ENCODE data around the gene UBTD2. TPM values are rescaled to one million over a fixed set of nuclear protein-coding genes. Genes with fewer than 3 reads are reported as not detected.

UBTD2 gene
- total RNA-seq, 1 donor from 2014 or later, result 30.1 TPM

DNA sequence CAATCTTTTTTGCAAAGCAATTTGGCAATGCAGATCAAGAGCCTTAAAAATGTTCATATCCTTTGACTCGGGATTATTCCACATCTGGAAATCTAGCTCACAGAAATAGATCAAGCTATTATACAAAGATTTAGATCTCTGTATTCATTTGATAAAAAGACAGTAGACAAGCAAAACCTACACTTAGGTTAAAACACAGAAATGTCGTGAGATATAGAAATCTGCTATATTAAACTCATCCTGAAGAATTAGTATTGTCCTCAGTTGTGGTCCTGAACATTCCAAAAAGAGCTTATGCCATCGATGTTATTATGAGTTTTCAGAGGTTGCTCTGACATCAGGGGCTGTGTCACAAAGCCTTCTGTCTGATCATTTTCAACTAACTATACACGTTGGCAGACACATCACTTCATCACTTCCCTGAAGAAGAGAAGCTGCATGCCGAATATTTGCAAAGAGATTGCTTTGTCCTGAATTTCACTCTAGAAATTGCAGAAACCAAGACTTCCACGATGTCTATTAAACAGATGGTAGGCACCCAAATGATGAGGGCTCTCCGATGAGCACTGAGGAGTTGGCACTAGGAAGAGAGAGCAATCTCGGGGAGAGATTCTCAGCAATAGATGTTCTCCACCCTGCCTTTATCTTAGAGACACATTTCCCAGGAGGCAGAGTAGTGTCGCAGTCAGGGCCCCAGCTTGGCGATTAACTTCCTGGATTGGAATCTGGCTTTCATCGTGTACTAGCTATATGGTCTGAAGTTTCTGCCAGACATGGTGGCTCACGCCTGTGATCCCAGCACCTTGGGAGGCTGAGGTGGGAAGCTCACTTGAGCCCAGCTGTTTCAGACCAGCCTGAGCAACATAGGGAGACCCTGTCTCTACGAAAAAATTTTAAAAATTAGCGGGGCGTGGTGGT, 1.9 kb upstream of the UBTD2 start:
- TF ChIP-seq, protein P1, sequence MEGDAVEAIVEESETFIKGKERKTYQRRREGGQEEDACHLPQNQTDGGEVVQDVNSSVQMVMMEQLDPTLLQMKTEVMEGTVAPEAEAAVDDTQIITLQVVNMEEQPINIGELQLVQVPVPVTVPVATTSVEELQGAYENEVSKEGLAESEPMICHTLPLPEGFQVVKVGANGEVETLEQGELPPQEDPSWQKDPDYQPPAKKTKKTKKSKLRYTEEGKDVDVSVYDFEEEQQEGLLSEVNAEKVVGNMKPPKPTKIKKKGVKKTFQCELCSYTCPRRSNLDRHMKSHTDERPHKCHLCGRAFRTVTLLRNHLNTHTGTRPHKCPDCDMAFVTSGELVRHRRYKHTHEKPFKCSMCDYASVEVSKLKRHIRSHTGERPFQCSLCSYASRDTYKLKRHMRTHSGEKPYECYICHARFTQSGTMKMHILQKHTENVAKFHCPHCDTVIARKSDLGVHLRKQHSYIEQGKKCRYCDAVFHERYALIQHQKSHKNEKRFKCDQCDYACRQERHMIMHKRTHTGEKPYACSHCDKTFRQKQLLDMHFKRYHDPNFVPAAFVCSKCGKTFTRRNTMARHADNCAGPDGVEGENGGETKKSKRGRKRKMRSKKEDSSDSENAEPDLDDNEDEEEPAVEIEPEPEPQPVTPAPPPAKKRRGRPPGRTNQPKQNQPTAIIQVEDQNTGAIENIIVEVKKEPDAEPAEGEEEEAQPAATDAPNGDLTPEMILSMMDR (IDR thresholded peaks at IDR 0.05; ENCODE audit: insufficient read depth, low read length, poor library complexity, severe bottlenecking), result no peak
- no peaks in the 10 kb centered on the region for H3K36me3 ChIP-seq (ENCODE audit: control insufficient read depth, insufficient read depth, low read length)
- no peak overlapping the region for H3K4me3 ChIP-seq (ENCODE audit: low read depth, low read length)
- no peak for DNase-seq (ENCODE audit: low read depth)
- H3K27me3 ChIP-seq (ENCODE audit: control insufficient read depth, insufficient read depth, low read length), result no peaks in the 10 kb centered on the region

DNA sequence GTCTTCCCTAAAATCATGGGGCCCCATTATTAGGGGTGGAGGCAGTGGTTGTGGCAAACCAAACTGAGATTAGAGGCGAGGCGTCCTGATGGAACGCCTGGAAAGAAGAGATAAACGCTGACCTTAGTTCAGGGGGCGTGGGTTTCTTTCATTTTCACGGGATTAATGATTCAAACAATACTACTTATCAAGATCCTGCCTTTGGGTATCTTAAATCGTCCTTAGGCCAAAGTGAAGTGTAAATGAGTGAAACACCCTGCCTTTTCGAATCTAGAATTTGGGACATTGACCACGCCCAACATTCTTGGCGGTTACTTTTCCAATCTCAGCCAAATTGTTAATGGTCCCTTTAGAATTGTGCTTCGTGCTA, 1.0 kb upstream of the UBTD2 start:
- TF ChIP-seq, protein P1 (IDR thresholded peaks at IDR 0.05; ENCODE audit: insufficient read depth, low read length, poor library complexity, severe bottlenecking), result no peak
- H3K36me3 ChIP-seq (ENCODE audit: control insufficient read depth, insufficient read depth, low read length), result no peaks in the 10 kb centered on the region
- peak overlapping the region; percentile 50 for H3K4me3 ChIP-seq (ENCODE audit: low read depth, low read length)
- no peak for DNase-seq (ENCODE audit: low read depth)
- H3K27me3 ChIP-seq (ENCODE audit: control insufficient read depth, insufficient read depth, low read length), result no peaks in the 10 kb centered on the region

DNA sequence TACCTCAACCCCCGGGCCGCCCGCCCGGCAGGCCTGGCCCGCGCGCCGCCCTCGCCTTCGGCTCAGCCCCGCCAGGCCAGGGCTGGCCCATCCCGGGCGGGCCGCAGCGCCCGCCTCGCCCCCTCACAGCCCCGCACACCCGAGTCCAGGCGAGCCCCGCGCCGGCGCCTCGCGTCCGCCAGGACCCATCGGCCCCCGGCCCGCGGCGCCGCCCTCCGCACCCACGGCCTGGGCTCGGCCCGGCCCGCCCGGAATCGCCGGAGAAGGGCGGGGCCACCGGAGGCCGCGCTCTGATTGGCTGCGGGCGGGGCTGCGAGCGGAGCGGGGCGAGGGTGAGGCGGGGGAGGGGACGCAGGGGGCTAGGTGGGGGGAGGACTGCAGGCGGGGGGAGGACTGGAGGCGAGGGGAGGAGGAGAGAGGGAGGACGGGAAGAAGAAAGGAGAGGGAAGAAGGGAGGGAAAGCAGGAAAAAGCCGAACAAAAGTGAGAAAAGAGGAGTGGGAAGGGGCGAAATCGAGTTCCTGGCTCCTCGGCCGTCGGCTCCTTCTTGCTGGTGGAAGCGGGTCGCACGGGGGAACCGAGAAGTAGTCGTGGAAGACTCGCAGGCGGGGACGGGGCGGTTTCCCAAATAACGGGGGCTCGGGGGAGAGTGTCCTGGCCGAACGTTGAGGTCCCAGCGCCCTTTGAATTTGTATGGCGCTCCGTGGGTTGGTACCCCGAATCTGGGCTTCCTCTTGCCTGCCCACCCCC, 472 bp upstream of the UBTD2 start:
- no peaks in the 10 kb centered on the region for H3K36me3 ChIP-seq (ENCODE audit: control insufficient read depth, insufficient read depth, low read length)
- peak overlapping the region; percentile 50 for H3K4me3 ChIP-seq (ENCODE audit: low read depth, low read length)
- TF ChIP-seq, protein P1 (IDR thresholded peaks at IDR 0.05; ENCODE audit: insufficient read depth, low read length, poor library complexity, severe bottlenecking), result no peak
- DNase-seq (ENCODE audit: low read depth), result no peak
- no peaks in the 10 kb centered on the region for H3K27me3 ChIP-seq (ENCODE audit: control insufficient read depth, insufficient read depth, low read length)

DNA sequence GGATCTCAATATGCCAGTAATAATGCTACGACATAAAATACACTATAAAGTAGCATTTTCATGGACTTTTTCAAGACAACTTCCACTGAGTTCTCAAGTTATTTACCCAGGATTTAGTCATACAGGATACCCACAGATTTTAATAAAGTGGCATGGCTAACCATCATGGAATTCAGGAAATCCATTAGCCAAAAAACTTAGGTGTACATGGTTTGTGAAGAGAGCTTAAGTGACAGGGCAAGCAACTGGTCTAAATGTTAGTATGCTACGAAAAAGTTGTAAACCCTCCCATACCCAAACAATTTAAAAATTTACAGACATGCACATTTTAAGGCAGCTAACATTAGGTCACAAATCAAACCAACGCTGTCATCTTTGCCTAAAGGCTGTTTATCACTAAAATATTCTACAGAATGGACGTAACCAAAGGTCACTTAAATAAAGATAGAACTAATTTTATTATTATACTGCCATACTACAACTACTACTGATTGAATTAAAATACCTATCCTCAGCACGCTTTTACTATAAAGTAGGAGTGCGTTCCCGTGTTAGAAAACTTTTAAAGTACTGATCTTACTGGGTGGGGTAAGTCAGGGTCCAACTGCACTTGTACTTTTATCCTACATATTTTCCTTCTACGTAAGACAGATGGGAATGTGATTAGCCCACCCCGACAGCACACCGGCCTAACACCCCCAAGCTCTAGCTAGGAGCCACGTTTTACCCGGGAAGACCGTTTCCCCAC, 1.1 kb downstream of the UBTD2 start:
- H3K4me3 ChIP-seq (ENCODE audit: low read depth, low read length), result peak overlapping the region; percentile 50
- no peak for DNase-seq (ENCODE audit: low read depth)

DNA sequence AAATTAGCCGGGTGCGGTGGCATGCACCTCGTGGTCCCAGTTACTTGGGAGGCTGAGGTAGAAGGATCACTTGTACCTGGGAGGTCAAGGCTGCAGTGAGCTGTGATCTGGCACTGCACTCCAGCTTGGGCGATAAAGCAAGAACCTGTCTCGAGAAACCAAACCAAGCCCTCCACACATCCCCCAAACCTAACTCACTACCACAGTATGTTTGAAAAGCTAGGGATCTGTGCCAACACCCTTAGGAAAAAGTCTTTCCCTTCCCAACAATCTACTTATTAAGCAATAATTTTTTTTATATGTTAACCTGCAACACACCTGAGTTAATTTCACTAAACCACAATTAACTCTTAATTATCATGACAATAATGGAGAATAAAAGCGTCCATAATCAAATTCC, 2.2 kb downstream of the UBTD2 start:
- TF ChIP-seq, protein P1 (IDR thresholded peaks at IDR 0.05; ENCODE audit: insufficient read depth, low read length, poor library complexity, severe bottlenecking), result no peak
- no peak for DNase-seq (ENCODE audit: low read depth)
- peak overlapping the region; percentile 50 for H3K4me3 ChIP-seq (ENCODE audit: low read depth, low read length)

More for the DNA sequence above, 1.1 kb downstream of the UBTD2 start:
- TF ChIP-seq, protein P1 (IDR thresholded peaks at IDR 0.05; ENCODE audit: insufficient read depth, low read length, poor library complexity, severe bottlenecking), result no peak
- H3K27me3 ChIP-seq (ENCODE audit: control insufficient read depth, insufficient read depth, low read length), result no peaks in the 10 kb centered on the region
- H3K36me3 ChIP-seq (ENCODE audit: control insufficient read depth, insufficient read depth, low read length), result no peaks in the 10 kb centered on the region

More for the DNA sequence above, 2.2 kb downstream of the UBTD2 start:
- no peaks in the 10 kb centered on the region for H3K27me3 ChIP-seq (ENCODE audit: control insufficient read depth, insufficient read depth, low read length)
- no peaks in the 10 kb centered on the region for H3K36me3 ChIP-seq (ENCODE audit: control insufficient read depth, insufficient read depth, low read length)

Measured in kidney epithelial cell (primary cell).